ENCODE data around the gene OTOP1. TPM values are rescaled to one million over a fixed set of nuclear protein-coding genes. Genes with fewer than 3 reads are reported as not detected.
"Not testable (repeated sequence)": the region's sequence is repeated elsewhere in the genome, so short reads cannot be mapped to it uniquely, and the experiment has no call there.

Gene OTOP1
- total RNA-seq, 4 donors from 2014 or later = not detected

DNA sequence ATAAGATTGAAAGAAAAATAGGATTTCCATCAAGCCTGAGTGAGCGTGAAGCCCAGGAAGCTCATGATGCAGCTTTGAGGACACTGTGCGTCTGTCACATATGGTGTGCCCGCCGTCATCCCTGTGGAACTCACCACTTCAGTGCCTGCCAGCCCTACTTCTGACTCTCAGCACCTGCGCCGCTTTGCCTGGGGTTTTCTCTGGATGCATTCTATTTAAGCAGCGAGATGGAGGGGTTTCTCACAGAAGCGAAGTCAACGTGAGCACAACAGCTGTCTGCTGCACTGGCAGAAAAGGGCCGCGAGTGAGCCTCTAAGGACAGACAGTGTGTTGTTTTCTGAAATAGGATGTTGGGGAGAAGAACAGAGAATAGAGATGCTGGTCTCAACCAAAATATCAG is 27.5 kb upstream of the OTOP1 start:
- TF ChIP-seq, protein P1, sequence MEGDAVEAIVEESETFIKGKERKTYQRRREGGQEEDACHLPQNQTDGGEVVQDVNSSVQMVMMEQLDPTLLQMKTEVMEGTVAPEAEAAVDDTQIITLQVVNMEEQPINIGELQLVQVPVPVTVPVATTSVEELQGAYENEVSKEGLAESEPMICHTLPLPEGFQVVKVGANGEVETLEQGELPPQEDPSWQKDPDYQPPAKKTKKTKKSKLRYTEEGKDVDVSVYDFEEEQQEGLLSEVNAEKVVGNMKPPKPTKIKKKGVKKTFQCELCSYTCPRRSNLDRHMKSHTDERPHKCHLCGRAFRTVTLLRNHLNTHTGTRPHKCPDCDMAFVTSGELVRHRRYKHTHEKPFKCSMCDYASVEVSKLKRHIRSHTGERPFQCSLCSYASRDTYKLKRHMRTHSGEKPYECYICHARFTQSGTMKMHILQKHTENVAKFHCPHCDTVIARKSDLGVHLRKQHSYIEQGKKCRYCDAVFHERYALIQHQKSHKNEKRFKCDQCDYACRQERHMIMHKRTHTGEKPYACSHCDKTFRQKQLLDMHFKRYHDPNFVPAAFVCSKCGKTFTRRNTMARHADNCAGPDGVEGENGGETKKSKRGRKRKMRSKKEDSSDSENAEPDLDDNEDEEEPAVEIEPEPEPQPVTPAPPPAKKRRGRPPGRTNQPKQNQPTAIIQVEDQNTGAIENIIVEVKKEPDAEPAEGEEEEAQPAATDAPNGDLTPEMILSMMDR (IDR thresholded peaks at IDR 0.05 in 4 of 5, conservative IDR thresholded peaks at IDR 0.05 in 1 of 5) = no peak
- TF ChIP-seq POLR2A (IDR thresholded peaks at IDR 0.05) = no peak
- no peaks in the 10 kb centered on the region for H3K36me3 ChIP-seq
- no peaks in the 10 kb centered on the region for H3K27me3 ChIP-seq
- H3K4me3 ChIP-seq = no peak overlapping the region
- no peaks in the 10 kb centered on the region for H3K9me3 ChIP-seq
- intact Hi-C loops (cut with DNase I; ENCODE audit: low total_unique reads) = no loop called here
- in situ Hi-C loops (cut with MboI; ENCODE audit: low sequenced_read_pairs in 4 of 4) = loop anchor here (5.0 to 25.0 kb wide), 3 partner anchors 81 to 283 kb away; partner anchors contain the start of gene STX18 (in 1 of the 4)
- H3K4me1 ChIP-seq = peaks cover 0 to under 1% of the 10 kb centered on the region in 2 donors
- H3K27ac ChIP-seq = no peak overlapping the region
- DNase-seq (no peak), ATAC-seq (no peak)

DNA sequence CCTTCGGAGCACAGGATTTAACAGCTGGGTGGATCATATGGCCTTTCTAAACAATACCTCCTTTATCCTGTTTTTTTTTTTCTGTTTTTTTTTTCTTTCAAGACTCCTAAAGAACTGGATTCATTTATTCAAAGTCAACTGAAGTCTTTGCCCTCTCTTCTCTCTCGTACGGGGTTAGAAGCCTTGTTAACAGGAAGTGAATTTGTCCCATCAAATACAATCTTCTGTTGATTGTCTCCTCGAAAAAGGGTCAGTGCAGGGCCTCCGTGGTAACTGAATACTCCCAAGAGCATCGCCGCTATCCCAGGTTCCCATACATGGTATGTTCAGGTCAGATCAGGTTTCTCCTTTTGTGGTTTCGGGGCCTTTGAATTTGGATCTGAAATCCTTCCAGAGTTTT is 23.1 kb upstream of the OTOP1 start:
- Histone ChIP-seq H3K36me3 (peaks cover 0 to 13% of the 10 kb centered on the region in 2 donors), H3K9me3 (no peaks in the 10 kb centered on the region), H3K27me3 (no peaks in the 10 kb centered on the region), H3K4me1 (peaks cover 21 to 26% of the 10 kb centered on the region in 2 donors), H3K27ac (no peak overlapping the region), H3K4me3 (no peak overlapping the region)
- no peak for DNase-seq
- ATAC-seq = no peak
- TF ChIP-seq, protein P1 (IDR thresholded peaks at IDR 0.05 in 4 of 5, conservative IDR thresholded peaks at IDR 0.05 in 1 of 5) = no peak
- TF ChIP-seq POLR2A (IDR thresholded peaks at IDR 0.05) = no peak
- in situ Hi-C loops (cut with MboI; ENCODE audit: low sequenced_read_pairs in 4 of 4) (loop anchor here (5.0 to 25.0 kb wide), 3 partner anchors 85 to 287 kb away; partner anchors contain the start of gene STX18 (in 1 of the 4)), intact Hi-C loops (cut with DNase I; ENCODE audit: low total_unique reads) (loop anchor here (2.0 kb wide), 1 partner anchor 293 kb away; the partner anchor contains the start of gene STX18)

DNA sequence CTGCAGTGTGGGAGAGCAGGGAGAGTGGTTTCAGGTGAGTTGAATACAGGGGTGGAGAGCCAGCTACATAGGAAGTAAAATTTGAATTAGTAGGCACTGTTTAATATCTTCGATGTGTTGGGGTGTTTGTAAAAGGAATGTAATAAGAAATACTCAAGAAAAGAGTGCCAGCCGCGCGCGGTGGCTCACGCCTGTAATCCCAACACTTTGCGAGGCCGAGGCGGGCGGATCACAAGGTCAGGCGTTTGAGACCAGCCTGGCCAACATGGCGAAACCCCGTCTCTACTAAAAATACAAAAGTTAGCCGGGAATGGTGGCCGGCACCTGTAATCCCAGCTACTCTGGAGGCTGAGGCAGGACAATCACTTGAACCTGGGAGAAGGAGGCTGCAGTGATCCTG is 22.6 kb upstream of the OTOP1 start:
- Histone ChIP-seq H3K27ac (peak overlapping the region in 2 of 4 donors; percentile 84 to 88), H3K4me1 (peaks cover 21 to 26% of the 10 kb centered on the region in 2 donors), H3K36me3 (peaks cover 0 to 16% of the 10 kb centered on the region in 2 donors)
- H3K4me3 ChIP-seq; H3K27me3 ChIP-seq; ATAC-seq; in situ Hi-C loops (cut with MboI; ENCODE audit: low sequenced_read_pairs in 4 of 4); H3K9me3 ChIP-seq; DNase-seq: not testable (repeated sequence)
- intact Hi-C loops (cut with DNase I; ENCODE audit: low total_unique reads) = loop anchor here (2.0 kb wide), 1 partner anchor 293 kb away; the partner anchor contains the start of gene STX18

DNA sequence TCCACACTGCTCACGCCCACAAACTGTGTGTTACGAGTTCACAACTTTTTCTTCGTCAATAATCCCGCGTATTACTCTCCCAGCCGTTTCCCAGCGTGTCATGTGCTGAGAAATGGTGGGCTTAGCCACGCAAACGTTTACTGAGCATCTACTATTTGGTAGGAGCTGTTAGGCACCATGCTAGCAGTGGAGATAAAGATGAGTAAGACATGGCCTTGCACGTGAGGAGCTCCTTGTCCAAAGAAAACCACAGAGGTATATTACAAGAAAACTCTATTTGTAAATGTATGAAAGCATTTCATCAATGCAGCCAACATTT is 22.1 kb upstream of the OTOP1 start:
- DNase-seq (no peak), ATAC-seq (no peak)
- TF ChIP-seq, protein P1 (IDR thresholded peaks at IDR 0.05 in 4 of 5, conservative IDR thresholded peaks at IDR 0.05 in 1 of 5) = no peak
- no peak for TF ChIP-seq POLR2A (IDR thresholded peaks at IDR 0.05)
- H3K4me1 ChIP-seq = peaks cover 21 to 26% of the 10 kb centered on the region in 2 donors
- no peaks in the 10 kb centered on the region for H3K9me3 ChIP-seq
- H3K27ac ChIP-seq = peak overlapping the region; percentile 84 to 92 (median 88)
- intact Hi-C loops (cut with DNase I; ENCODE audit: low total_unique reads) = loop anchor here (1.0 to 2.0 kb wide), 2 partner anchors 41 to 294 kb away; partner anchors contain the start of genes LYAR, STX18 and ZBTB49
- peaks cover under 1 to 20% of the 10 kb centered on the region in 2 donors for H3K36me3 ChIP-seq
- in situ Hi-C loops (cut with MboI; ENCODE audit: low sequenced_read_pairs in 4 of 4) = no loop called here
- H3K27me3 ChIP-seq = no peaks in the 10 kb centered on the region
- peak overlapping the region; percentile 79 to 88 (median 82) for H3K4me3 ChIP-seq

DNA sequence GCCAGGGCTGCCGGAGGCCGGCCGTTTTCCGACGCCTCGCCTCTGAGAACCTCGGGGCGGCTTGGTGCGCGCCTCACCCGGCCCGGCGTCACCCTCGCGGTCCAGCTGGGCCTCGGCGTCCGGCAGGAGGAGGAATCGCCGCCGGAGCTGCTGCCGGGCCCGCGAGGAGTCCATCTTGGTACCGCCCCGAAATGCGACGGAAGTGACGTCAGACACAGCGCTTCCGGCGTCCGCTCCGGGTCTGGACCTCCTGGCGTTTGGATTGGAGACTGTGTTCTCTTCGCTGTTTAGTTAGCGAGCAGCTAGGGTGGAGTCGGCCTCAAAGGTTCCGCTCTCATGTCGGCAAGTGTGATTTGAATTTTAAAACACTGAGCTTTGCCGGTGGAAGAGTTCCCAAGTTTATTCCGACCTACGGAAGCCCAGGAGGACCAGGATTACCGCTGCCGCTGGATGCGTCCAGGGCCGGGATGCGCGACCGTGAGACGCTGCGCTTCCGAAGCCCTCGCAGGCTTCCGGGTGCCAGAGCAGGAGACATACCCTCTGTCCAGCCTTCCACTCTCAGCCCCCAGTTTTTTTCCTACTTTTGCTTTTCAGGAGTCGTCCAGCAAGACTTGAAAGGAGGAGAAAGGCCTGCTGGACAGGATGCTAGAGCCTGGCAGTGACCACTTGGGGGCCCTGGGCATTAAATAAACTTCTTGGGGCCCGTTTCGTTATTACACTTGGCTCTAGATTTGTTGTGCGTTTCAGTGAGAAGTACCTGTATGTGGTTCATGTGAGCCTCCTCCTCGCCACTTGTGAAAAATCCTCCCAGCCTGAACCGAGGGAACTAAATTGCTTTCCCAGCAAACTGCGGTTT is 21.5 kb upstream of the OTOP1 start, which contains the start of gene TMEM128:
TSS of gene TMEM128 (minus strand) at position 195 of the 856 bp plus-strand sequence. CDS start at position 174, 21 bp downstream.
- intact Hi-C loops (cut with DNase I; ENCODE audit: low total_unique reads) (loop anchor here (1.0 to 2.0 kb wide), 2 partner anchors 42 to 295 kb away; partner anchors contain the start of genes LYAR, STX18 and ZBTB49), in situ Hi-C loops (cut with MboI; ENCODE audit: low sequenced_read_pairs in 4 of 4) (no loop called here)
- TF ChIP-seq, protein P1 (IDR thresholded peaks at IDR 0.05 in 4 of 5, conservative IDR thresholded peaks at IDR 0.05 in 1 of 5) = peak in 4 of 5 experiments; percentile 22 to 31 (median 28)
- peak; percentile 58 to 63 for TF ChIP-seq POLR2A (IDR thresholded peaks at IDR 0.05)
- H3K9me3 ChIP-seq = no peaks in the 10 kb centered on the region
- H3K36me3 ChIP-seq = peaks cover 3 to 26% of the 10 kb centered on the region in 2 donors
- H3K4me1 ChIP-seq = peaks cover 21 to 26% of the 10 kb centered on the region in 2 donors
- H3K27ac ChIP-seq = peak within 1 kb of the TSS; percentile 84 to 92 (median 88)
- peak; percentile 98 to 99 for ATAC-seq
- DNase-seq = peak; percentile 83 to 87
- no peaks in the 10 kb centered on the region for H3K27me3 ChIP-seq
- H3K4me3 ChIP-seq = peak within 1 kb of the TSS; percentile 79 to 88 (median 82)
